ENCODE results near the gene CFAP65. TPM values are rescaled to one million over a fixed set of nuclear protein-coding genes. Genes with fewer than 3 reads are reported as not detected.

The CFAP65 gene
- total RNA-seq, 6 experiments from 2014 or later = not detected

GRCh38 chr2:219001100-219001576, 40.2 kb downstream of the CFAP65 start:
- H3K36me3 Mint-ChIP-seq (ENCODE audit: low read depth) = no peaks in the 10 kb centered on the region
- no peak for TF ChIP-seq CTCF (IDR thresholded peaks at IDR 0.05)
- H3K27ac Mint-ChIP-seq = no peak overlapping the region
- no peak for DNase-seq
- H3K9me3 Mint-ChIP-seq = no peaks in the 10 kb centered on the region
- peaks cover 2% of the 10 kb centered on the region; the same call in 1 of the 2 replicates for H3K4me1 Mint-ChIP-seq (ENCODE audit: low read depth)
- H3K4me3 Mint-ChIP-seq = no peak overlapping the region
- peaks cover 60% of the 10 kb centered on the region for H3K27me3 Mint-ChIP-seq (ENCODE audit: insufficient read depth)

- H3K4me1 Mint-ChIP-seq (ENCODE audit: low read depth) = peaks cover 8% of the 10 kb centered on the region; the same call in 1 of the 2 replicates
- H3K27ac Mint-ChIP-seq = no peak overlapping the region
These were observed 40.8 kb downstream of the CFAP65 start for GRCh38 chr2:219000569-219000960.

GRCh38 chr2:218999881-219000568, 41.3 kb downstream of the CFAP65 start:
- DNase-seq = no peak
- Mint-ChIP-seq H3K9me3 (no peaks in the 10 kb centered on the region), H3K27ac (no peak overlapping the region), H3K27me3 (ENCODE audit: insufficient read depth) (peaks cover 57% of the 10 kb centered on the region), H3K4me1 (ENCODE audit: low read depth) (peaks cover 8% of the 10 kb centered on the region; the same call in 1 of the 2 replicates), H3K4me3 (no peak overlapping the region), H3K36me3 (ENCODE audit: low read depth) (no peaks in the 10 kb centered on the region)
- TF ChIP-seq CTCF (IDR thresholded peaks at IDR 0.05) = no peak

More at GRCh38 chr2:219000569-219000960, 40.8 kb downstream of the CFAP65 start:
- Mint-ChIP-seq H3K36me3 (ENCODE audit: low read depth) (no peaks in the 10 kb centered on the region), H3K9me3 (no peaks in the 10 kb centered on the region), H3K4me3 (no peak overlapping the region), H3K27me3 (ENCODE audit: insufficient read depth) (peaks cover 61% of the 10 kb centered on the region)
- no peak for TF ChIP-seq CTCF (IDR thresholded peaks at IDR 0.05)
- DNase-seq = no peak

GRCh38 chr2:218999021-218999880, 42.1 kb downstream of the CFAP65 start:
- no peak for DNase-seq
- Mint-ChIP-seq H3K4me3 (no peak overlapping the region), H3K4me1 (ENCODE audit: low read depth) (peaks cover 8% of the 10 kb centered on the region; the same call in 1 of the 2 replicates), H3K27ac (no peak overlapping the region), H3K9me3 (no peaks in the 10 kb centered on the region), H3K27me3 (ENCODE audit: insufficient read depth) (peaks cover 58% of the 10 kb centered on the region), H3K36me3 (ENCODE audit: low read depth) (no peaks in the 10 kb centered on the region)
- no peak for TF ChIP-seq CTCF (IDR thresholded peaks at IDR 0.05)

- no peaks in the 10 kb centered on the region for H3K36me3 Mint-ChIP-seq (ENCODE audit: low read depth)
- H3K4me1 Mint-ChIP-seq (ENCODE audit: low read depth) = peaks cover 8% of the 10 kb centered on the region; the same call in 1 of the 2 replicates
- H3K4me3 Mint-ChIP-seq = no peak overlapping the region
- no peak for TF ChIP-seq CTCF (IDR thresholded peaks at IDR 0.05)
- peaks cover 56% of the 10 kb centered on the region for H3K27me3 Mint-ChIP-seq (ENCODE audit: insufficient read depth)
- no peaks in the 10 kb centered on the region for H3K9me3 Mint-ChIP-seq
- no peak overlapping the region for H3K27ac Mint-ChIP-seq
- no peak for DNase-seq
These were observed 42.8 kb downstream of the CFAP65 start for GRCh38 chr2:218998414-218999002.
